Endothelial cell (in vitro differentiated cells): ENCODE data around the gene ADH1B. TPM values are rescaled to one million over a fixed set of nuclear protein-coding genes. Genes with fewer than 3 reads are reported as not detected.
"Not testable (repeated sequence)": the region's sequence is repeated elsewhere in the genome, so short reads cannot be mapped to it uniquely, and the experiment has no call there.

Experiments used
- DNase-seq: peaks from one replicate; pipeline ENCODE4 v3.0.0; 2021; ENCODE audit warnings: low spot score
- H3K27ac Mint-ChIP-seq: one replicate; pipeline ENCODE4 v1.8.0; 2021; ENCODE audit warnings: mixed read lengths, inconsistent platforms; ENCODE audit not compliant: unreplicated experiment
- H3K27me3 Mint-ChIP-seq: one replicate; pipeline ENCODE4 v1.8.0; 2021; ENCODE audit warnings: mild to moderate bottlenecking, moderate library complexity, mixed read lengths, inconsistent platforms; ENCODE audit not compliant: unreplicated experiment
- H3K36me3 Mint-ChIP-seq: one replicate; pipeline ENCODE4 v1.8.0; 2021; ENCODE audit warnings: mild to moderate bottlenecking, low read depth, mixed read lengths, inconsistent platforms; ENCODE audit not compliant: unreplicated experiment
- H3K4me1 Mint-ChIP-seq: one replicate; pipeline ENCODE4 v1.8.0; 2021; ENCODE audit warnings: mild to moderate bottlenecking, mixed read lengths, inconsistent platforms; ENCODE audit not compliant: unreplicated experiment
- H3K4me3 Mint-ChIP-seq: one replicate; pipeline ENCODE4 v1.8.0; 2021; ENCODE audit warnings: mild to moderate bottlenecking, mixed read lengths, inconsistent platforms; ENCODE audit not compliant: unreplicated experiment
- H3K9me3 Mint-ChIP-seq: one replicate; pipeline ENCODE4 v1.8.0; 2021; ENCODE audit warnings: mixed read lengths, inconsistent platforms; ENCODE audit not compliant: unreplicated experiment
- CTCF ChIP-seq: fragments of 200-600 bp; sonication (generic); IDR thresholded peaks from one replicate; pipeline ENCODE4 v1.5.0; 2021; ENCODE audit warnings: antibody characterized with exemption; ENCODE audit not compliant: unreplicated experiment
- total RNA-seq: library from RNA; stranded (reverse); fragmentation: NEBNext Ultra II Directional; extraction: Animal tissue kit (Norgen Biotek cat#: 25700); gene quantifications from one replicate; pipeline ENCODE4 v1.2.1, GENCODE V29; 2021; ENCODE audit not compliant: unreplicated experiment

The ADH1B gene
- total RNA-seq, 1 donor from 2014 or later: not detected

GRCh38 chr4:99352602-99353537, 31.7 kb upstream of the ADH1B start, which contains the start of gene ADH1C:
TSS of gene ADH1C (minus strand) at chr4:99352746. CDS start at chr4:99352675, 71 bp downstream.
- Mint-ChIP-seq H3K4me1 (no peaks in the 10 kb centered on the region), H3K4me3 (no peak within 1 kb of the TSS), H3K9me3 (peaks cover 4% of the 10 kb centered on the region), H3K36me3 (peaks cover 4% of the 10 kb centered on the region), H3K27me3 (peaks cover 3% of the 10 kb centered on the region), H3K27ac (no peak within 1 kb of the TSS)
- TF ChIP-seq CTCF: no peak
- DNase-seq: no peak

GRCh38 chr4:99351487-99351886, 30.3 kb upstream of the ADH1B start:
- H3K27ac Mint-ChIP-seq: no peak overlapping the region
- peaks cover 4% of the 10 kb centered on the region for H3K36me3 Mint-ChIP-seq
- no peak overlapping the region for H3K4me3 Mint-ChIP-seq
- TF ChIP-seq CTCF: no peak
- H3K4me1 Mint-ChIP-seq: no peaks in the 10 kb centered on the region
- DNase-seq: no peak
- peaks cover 4% of the 10 kb centered on the region for H3K9me3 Mint-ChIP-seq
- peaks cover 3% of the 10 kb centered on the region for H3K27me3 Mint-ChIP-seq

- DNase-seq: no peak
- no peak for TF ChIP-seq CTCF
- Mint-ChIP-seq H3K36me3 (peaks cover 3% of the 10 kb centered on the region), H3K27ac (no peak overlapping the region), H3K4me1 (no peaks in the 10 kb centered on the region), H3K27me3 (no peaks in the 10 kb centered on the region), H3K9me3 (peaks cover 4% of the 10 kb centered on the region), H3K4me3 (no peak overlapping the region)
Observed at GRCh38 chr4:99349338-99349737, 28.1 kb upstream of the ADH1B start.

- not testable (repeated sequence) for H3K27ac Mint-ChIP-seq, H3K4me1 Mint-ChIP-seq, H3K27me3 Mint-ChIP-seq, H3K9me3 Mint-ChIP-seq, H3K36me3 Mint-ChIP-seq, DNase-seq, H3K4me3 Mint-ChIP-seq
Observed at GRCh38 chr4:99342624-99343023, 21.4 kb upstream of the ADH1B start.

GRCh38 chr4:99341426-99341825, 20.2 kb upstream of the ADH1B start:
- no peaks in the 10 kb centered on the region for H3K9me3 Mint-ChIP-seq
- no peak overlapping the region for H3K4me3 Mint-ChIP-seq
- no peak overlapping the region for H3K27ac Mint-ChIP-seq
- DNase-seq: no peak
- TF ChIP-seq CTCF: no peak
- no peaks in the 10 kb centered on the region for H3K36me3 Mint-ChIP-seq
- no peaks in the 10 kb centered on the region for H3K4me1 Mint-ChIP-seq
- H3K27me3 Mint-ChIP-seq: no peaks in the 10 kb centered on the region
